Endodermal cell (in vitro differentiated cells): ENCODE data around the gene GPC6. TPM values are rescaled to one million over a fixed set of nuclear protein-coding genes. Genes with fewer than 3 reads are reported as not detected.

ENCODE experiments used
- DNase-seq: peaks from one replicate; pipeline ENCODE4 v3.0.0-alpha.2; 2017
- H3K27ac ChIP-seq: 2 replicates; pipeline ENCODE4 v1.5.1; 2013; ENCODE audit warnings: mild to moderate bottlenecking, low read depth, low read length, moderate library complexity
- H3K27me3 ChIP-seq: 2 replicates; pipeline ENCODE4 v1.6.1; 2013; ENCODE audit warnings: mild to moderate bottlenecking, low read length, moderate library complexity; ENCODE audit not compliant: insufficient read depth, control insufficient read depth, poor library complexity, severe bottlenecking
- H3K36me3 ChIP-seq: 2 replicates; pipeline ENCODE4 v1.7.0; 2013; ENCODE audit warnings: mild to moderate bottlenecking, low read length, moderate library complexity; ENCODE audit not compliant: control insufficient read depth, insufficient read depth
- H3K4me1 ChIP-seq: one replicate; pipeline ENCODE4 v1.7.0; 2013; ENCODE audit warnings: low read length; ENCODE audit not compliant: control insufficient read depth, insufficient read depth
- H3K4me3 ChIP-seq: 2 replicates; pipeline ENCODE4 v1.5.1; 2013; ENCODE audit warnings: mild to moderate bottlenecking, low read length, moderate library complexity
- H3K9ac ChIP-seq: 2 replicates; pipeline ENCODE4 v1.6.1; 2013; ENCODE audit warnings: mild to moderate bottlenecking, low read length, moderate library complexity; ENCODE audit not compliant: poor library complexity, severe bottlenecking; ENCODE audit errors: extremely low read depth
- H3K9me3 ChIP-seq: 2 replicates; pipeline ENCODE4 v1.6.1; 2013; ENCODE audit warnings: mild to moderate bottlenecking, low read length, moderate library complexity; ENCODE audit not compliant: control insufficient read depth
- H3K27ac Mint-ChIP-seq: 2 replicates; pipeline ENCODE4 v1.8.0; 2020; ENCODE audit warnings: mixed read lengths
- H3K27me3 Mint-ChIP-seq: 2 replicates; pipeline ENCODE4 v1.8.0; 2021; ENCODE audit warnings: mild to moderate bottlenecking, mixed read lengths; ENCODE audit not compliant: insufficient read depth
- H3K36me3 Mint-ChIP-seq: 2 replicates; pipeline ENCODE4 v1.8.0; 2020; ENCODE audit warnings: low read depth, mixed read lengths
- H3K4me1 Mint-ChIP-seq: 2 replicates; pipeline ENCODE4 v1.8.0; 2020; ENCODE audit warnings: mixed read lengths
- H3K4me3 Mint-ChIP-seq: 2 replicates; pipeline ENCODE4 v1.8.0; 2020; ENCODE audit warnings: mild to moderate bottlenecking, moderate library complexity, mixed read lengths
- H3K9me3 Mint-ChIP-seq: 2 replicates; pipeline ENCODE4 v1.8.0; 2020; ENCODE audit warnings: mild to moderate bottlenecking, mixed read lengths
- CTCF ChIP-seq: fragments of 200-600 bp; sonication (generic); conservative IDR thresholded peaks from 2 replicates; pipeline ENCODE4 v1.5.0; 2021; ENCODE audit warnings: antibody characterized with exemption, mild to moderate bottlenecking
- WGBS, 2 experiments: methylation state at CpG; one replicate each; pipeline versions ENCODE4 v1.1.5 to v1.1.7; 2013; ENCODE audit warnings: missing lambda C conversion rate in 2 of 2, mixed read lengths in 1 of 2; ENCODE audit not compliant: insufficient coverage in 1 of 2, insufficient read length in 1 of 2; 5-methylcytosine and 5-hydroxymethylcytosine counted together
- total RNA-seq, 2 donors: library from RNA; stranded (reverse); fragmentation: NEBNext Ultra II Directional in 1 of 2; extraction: Animal tissue kit (Norgen Biotek cat#: 25700) in 1 of 2; gene quantifications; 2 replicates in 1 of 2; 3 replicates in 1 of 2; pipeline ENCODE4 v1.2.1, GENCODE V29; 2021

The GPC6 gene
- total RNA-seq, 2 donors from 2014 or later: 69.6 to 80.4 TPM

GRCh38 chr13:93284064-93284463, 57.5 kb downstream of the GPC6 start:
- Mint-ChIP-seq H3K9me3 (no peaks in the 10 kb centered on the region), H3K27ac (no peak overlapping the region), H3K36me3 (peaks cover 8% of the 10 kb centered on the region), H3K4me1 (peaks cover 17% of the 10 kb centered on the region), H3K27me3 (no peaks in the 10 kb centered on the region), H3K4me3 (no peak overlapping the region)
- H3K9me3 ChIP-seq: no peaks in the 10 kb centered on the region
- H3K36me3 ChIP-seq: peaks cover 10% of the 10 kb centered on the region
- WGBS, 2 experiments: 93% methylated on average over 1 of the region's 1 CpG; no CpG with 5 or more reads in 1 of the 2 experiments
- no peaks in the 10 kb centered on the region for H3K27me3 ChIP-seq
- no peaks in the 10 kb centered on the region for H3K4me1 ChIP-seq
- no peak overlapping the region for H3K9ac ChIP-seq
- DNase-seq: no peak
- no peak for TF ChIP-seq CTCF
- no peak overlapping the region for H3K4me3 ChIP-seq
- no peak overlapping the region for H3K27ac ChIP-seq

- Histone ChIP-seq H3K4me3 (no peak overlapping the region), H3K9me3 (no peaks in the 10 kb centered on the region), H3K27ac (no peak overlapping the region), H3K9ac (no peak overlapping the region), H3K27me3 (no peaks in the 10 kb centered on the region), H3K4me1 (no peaks in the 10 kb centered on the region), H3K36me3 (no peaks in the 10 kb centered on the region)
- TF ChIP-seq CTCF: no peak
- Mint-ChIP-seq H3K27ac (no peak overlapping the region), H3K36me3 (peaks cover 4% of the 10 kb centered on the region), H3K4me3 (no peak overlapping the region), H3K27me3 (no peaks in the 10 kb centered on the region), H3K9me3 (no peaks in the 10 kb centered on the region), H3K4me1 (peaks cover 21% of the 10 kb centered on the region)
- no peak for DNase-seq
- 83 to 89% methylated on average over 1 to 4 of the region's 4 CpGs for WGBS, 2 experiments
Measured at GRCh38 chr13:93286047-93286446, 59.4 kb downstream of the GPC6 start.

GRCh38 chr13:93289053-93289452, 62.4 kb downstream of the GPC6 start:
- Histone ChIP-seq H3K27ac (no peak overlapping the region), H3K9me3 (no peaks in the 10 kb centered on the region), H3K27me3 (no peaks in the 10 kb centered on the region), H3K4me3 (no peak overlapping the region), H3K36me3 (peaks cover 6% of the 10 kb centered on the region), H3K4me1 (peaks cover 2% of the 10 kb centered on the region), H3K9ac (no peak overlapping the region)
- no peaks in the 10 kb centered on the region for H3K9me3 Mint-ChIP-seq
- H3K4me1 Mint-ChIP-seq: peaks cover 28% of the 10 kb centered on the region
- DNase-seq: no peak
- no peaks in the 10 kb centered on the region for H3K36me3 Mint-ChIP-seq
- no peak overlapping the region for H3K27ac Mint-ChIP-seq
- no peak overlapping the region for H3K4me3 Mint-ChIP-seq
- 69 to 87% methylated on average over 3 to 4 of the region's 4 CpGs for WGBS, 2 experiments
- no peak for TF ChIP-seq CTCF
- H3K27me3 Mint-ChIP-seq: no peaks in the 10 kb centered on the region
